Fibroblast of skin of left quadriceps (primary cell): ENCODE data around the gene GABRB1.

Experiments used
- DNase-seq, 2 experiments: peaks; one replicate each; pipeline ENCODE4 v3.0.0-alpha.2; 2013; ENCODE audit warnings: low read depth in 2 of 2

The GABRB1 gene

GRCh38 chr4:47118192-47118929 is 87.0 kb downstream of the GABRB1 start:
- DNase-seq: peak; percentile 40 to 41

GRCh38 chr4:47120783-47121182 is 89.4 kb downstream of the GABRB1 start:
- no peak for DNase-seq

GRCh38 chr4:47122592-47123291 is 91.4 kb downstream of the GABRB1 start:
- peak; percentile 49 to 60 for DNase-seq

GRCh38 chr4:47128991-47129390 is 97.6 kb downstream of the GABRB1 start:
- DNase-seq: no peak

GRCh38 chr4:47135210-47135609 is 103.8 kb downstream of the GABRB1 start:
- DNase-seq: no peak

DNA sequence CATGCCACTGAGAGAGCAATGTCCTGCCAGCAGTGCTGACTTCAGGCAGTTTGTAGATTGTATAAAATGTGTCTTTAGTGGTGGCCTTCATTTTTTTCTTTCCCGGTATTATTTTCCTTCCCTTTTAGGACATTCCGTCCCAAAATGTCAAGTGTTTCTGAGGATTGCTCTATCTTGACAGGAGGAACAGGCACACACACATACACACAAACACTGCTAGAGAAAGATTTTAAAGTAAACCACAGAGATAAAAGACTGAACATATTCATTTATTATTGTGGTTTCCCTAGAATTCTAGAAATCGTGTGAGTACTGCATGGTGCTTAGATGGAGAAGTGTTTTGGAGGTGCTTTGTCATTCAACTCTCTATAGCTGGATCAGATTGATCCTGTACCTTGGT is 111.9 kb downstream of the GABRB1 start:
- no peak for DNase-seq

DNA sequence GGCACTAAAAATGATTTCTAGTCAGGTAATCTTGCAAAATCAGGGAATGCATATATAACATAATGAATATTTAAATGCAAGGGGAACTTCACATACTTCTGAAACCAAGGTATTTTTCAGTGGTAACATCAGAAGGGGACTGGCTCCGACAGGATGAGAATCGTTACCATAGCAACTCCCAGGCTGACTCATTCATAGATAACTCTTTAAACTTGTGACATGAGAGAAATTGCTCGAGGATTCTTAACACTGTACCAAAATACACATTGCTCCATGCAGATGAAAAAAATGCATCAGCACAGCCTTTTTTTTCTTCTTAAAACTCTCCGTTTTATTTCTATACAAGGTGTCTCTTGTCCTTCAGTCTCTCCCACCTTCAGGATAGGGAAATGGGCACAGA is 114.3 kb downstream of the GABRB1 start:
- DNase-seq: peak; percentile 38 to 39

- DNase-seq: no peak
Observed at GRCh38 chr4:47154816-47155370, 123.5 kb downstream of the GABRB1 start.

DNA sequence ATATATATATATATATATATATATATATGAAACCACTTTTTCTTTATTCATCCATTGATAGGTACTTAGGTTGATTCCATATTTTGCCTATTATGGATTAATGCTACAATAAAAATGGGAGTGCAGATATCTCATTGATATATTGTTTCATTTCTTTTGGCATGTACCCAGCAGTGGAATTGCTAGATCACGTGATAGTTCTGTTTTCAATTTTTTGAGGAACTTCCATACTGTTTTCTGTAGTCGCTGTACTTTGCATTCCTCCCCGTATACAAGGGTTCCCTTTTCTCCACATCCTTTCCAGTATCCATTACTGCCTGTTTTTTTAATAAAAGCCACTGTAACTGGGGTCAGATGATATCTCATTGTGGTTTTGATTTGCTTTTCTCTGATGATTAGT is 124.6 kb downstream of the GABRB1 start:
- no peak for DNase-seq

- DNase-seq: no peak
Observed at GRCh38 chr4:47160095-47160494, 128.7 kb downstream of the GABRB1 start.

GRCh38 chr4:47167081-47168035 is 136.0 kb downstream of the GABRB1 start:
- no peak for DNase-seq

DNA sequence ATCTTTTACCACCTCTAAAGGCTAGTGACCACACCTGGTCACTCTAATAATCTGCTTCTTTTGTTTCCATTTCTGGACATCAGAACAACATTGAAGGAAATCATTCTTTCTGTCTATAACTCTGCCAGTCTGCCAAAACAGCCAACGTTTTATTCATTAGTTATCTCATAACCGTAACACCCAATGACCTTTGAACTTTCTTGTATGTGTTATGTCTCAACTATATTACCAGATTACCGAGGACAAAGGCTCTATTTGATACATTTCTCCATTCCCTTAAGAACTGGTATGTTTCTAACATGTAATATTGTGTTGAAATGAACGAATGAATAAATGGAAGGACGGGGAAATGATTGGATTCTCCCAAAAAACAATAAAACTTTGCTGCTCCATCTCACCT is 152.7 kb downstream of the GABRB1 start:
- no peak for DNase-seq

DNA sequence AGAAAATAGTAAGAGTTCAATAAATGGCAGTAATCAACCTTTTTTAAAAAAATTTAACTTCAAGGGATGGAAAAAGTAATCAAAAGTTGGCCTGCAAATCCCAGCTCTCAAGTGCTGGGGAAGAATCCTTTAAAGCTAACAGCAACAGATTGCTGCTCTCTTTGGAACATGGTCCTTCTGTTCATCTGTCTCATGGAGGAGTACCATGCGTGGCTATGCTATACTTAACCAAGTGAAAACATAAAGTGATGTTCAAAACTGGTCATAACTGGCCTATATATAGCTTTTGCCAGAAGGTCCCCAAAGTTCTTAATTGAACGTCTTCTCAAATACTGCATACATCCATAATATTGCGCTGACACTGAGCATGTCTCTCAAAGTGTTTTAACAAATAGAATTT is 154.4 kb downstream of the GABRB1 start:
- DNase-seq: no peak

DNA sequence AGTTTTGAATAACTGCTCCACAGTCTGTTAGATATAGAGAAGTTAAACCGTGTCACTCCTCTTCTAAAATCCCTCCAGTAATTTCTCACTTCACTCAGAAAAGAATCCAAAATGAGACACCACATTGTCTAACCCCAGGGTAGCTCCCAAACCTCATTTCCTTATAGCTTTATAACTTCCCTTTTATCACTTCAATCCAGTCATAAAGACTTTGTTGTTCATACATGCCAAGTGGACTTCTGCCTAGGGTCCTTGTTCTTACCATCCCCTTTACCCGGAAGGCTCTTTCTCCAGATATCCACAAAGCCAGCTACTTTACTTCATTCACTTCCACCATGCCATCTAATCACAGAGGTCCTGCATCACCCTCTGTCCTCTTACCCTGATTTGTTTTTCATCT is 156.2 kb downstream of the GABRB1 start:
- DNase-seq: no peak

GRCh38 chr4:47193179-47193578 is 161.8 kb downstream of the GABRB1 start:
- DNase-seq: no peak

- DNase-seq: no peak
Observed at GRCh38 chr4:47194036-47194737, 162.8 kb downstream of the GABRB1 start.

- no peak for DNase-seq
Observed at GRCh38 chr4:47195706-47196105, 164.3 kb downstream of the GABRB1 start.

- no peak for DNase-seq
Observed at GRCh38 chr4:47198791-47199190, 167.4 kb downstream of the GABRB1 start.

- no peak for DNase-seq
Observed at GRCh38 chr4:47203593-47203992, 172.2 kb downstream of the GABRB1 start.

DNA sequence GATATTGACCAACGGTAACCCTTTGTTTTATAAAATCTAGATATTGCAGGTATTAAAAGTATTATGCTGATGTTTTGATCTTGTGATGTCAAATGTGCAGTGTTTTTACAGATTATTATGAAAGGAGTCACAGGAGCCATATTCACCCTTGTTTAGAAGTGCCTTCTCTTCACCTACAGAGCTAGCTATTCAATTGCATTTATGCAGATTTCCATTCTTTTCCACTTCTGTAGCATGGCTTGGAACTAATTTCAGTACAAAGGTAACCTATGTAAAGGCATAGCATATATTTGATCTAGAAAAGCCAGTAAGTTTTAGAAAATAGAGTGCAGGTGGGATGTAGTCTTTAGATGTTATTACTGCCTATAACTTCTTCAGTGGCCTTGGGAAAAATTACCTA is 176.2 kb downstream of the GABRB1 start:
- no peak for DNase-seq

GRCh38 chr4:47209833-47210232 is 178.5 kb downstream of the GABRB1 start:
- DNase-seq: peak; percentile 41 to 48
